ENCODE measurements around the gene RGS19. TPM values are rescaled to one million over a fixed set of nuclear protein-coding genes. Genes with fewer than 3 reads are reported as not detected.
A peak's percentile ranks its signal among the peaks of the same experiment; 100 is the strongest.

The RGS19 gene
- polyA plus RNA-seq, 1 donor (not counting 4 experiments of a cell fraction or from before 2014, with no cell fraction given), result 11.8 TPM

DNA sequence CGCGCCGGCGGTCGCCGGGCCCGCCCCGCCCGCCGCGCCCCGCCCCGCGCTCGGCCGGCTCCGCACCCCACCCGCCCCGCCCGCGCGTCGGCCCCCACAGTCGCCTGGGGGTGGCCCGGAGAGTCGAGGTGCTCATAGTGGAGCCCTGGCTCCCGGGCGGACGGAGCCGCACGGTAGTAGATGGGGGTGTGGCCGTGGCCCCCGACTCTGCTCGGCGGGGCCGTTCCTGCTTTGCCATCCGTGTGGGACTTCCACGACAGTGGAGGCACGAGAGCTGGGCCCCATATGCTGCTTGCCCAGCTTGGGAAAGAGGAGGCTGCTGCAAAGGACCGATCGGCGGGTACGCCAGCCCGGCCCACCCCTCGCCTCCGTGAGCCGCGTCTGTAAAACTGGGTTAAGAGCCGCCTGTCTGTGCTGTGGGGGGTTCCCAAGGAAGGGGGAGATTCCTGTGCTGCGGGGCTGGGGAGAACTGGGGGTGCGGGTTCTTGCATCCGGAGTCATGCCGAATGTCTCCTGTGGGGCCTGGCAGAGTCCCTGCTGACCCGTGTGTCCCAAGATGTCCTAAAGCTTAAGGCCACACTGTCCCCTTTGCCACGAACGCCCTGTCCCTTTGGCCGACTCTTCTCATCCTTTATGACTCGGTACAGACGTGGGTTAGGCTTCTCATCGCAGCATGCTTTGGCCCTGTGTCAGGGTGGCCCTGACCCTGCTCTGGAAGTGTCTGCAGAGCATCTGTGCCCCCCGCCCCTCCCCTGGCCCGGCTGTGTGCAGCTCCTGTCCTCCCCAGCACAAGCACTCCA, 895 bp upstream of the RGS19 start, which contains the start of gene OPRL1:
Gene OPRL1 (plus strand): TSS at position 70 of the 800 bp plus-strand sequence. CDS start 12,639 bp downstream, outside the sequence.
- Histone ChIP-seq H3K27ac (ENCODE audit: control insufficient read depth, insufficient read depth, low read length) (no peak within 1 kb of the TSS), H3K9ac (ENCODE audit: control insufficient read depth, extremely low read depth, insufficient read depth, low read length) (peak within 1 kb of the TSS; percentile 72), H3K4me2 (ENCODE audit: control insufficient read depth, extremely low read depth, insufficient read depth, low read depth, low read length) (peak within 1 kb of the TSS; percentile 97), H3K36me3 (ENCODE audit: control insufficient read depth in 2 of 2, extremely low read depth in 1 of 2, insufficient read depth in 2 of 2, low read length in 2 of 2) (peaks cover 0 to 1% of the 10 kb centered on the region in 2 experiments), H3K9me3 (ENCODE audit: control insufficient read depth, low read depth, low read length) (no peaks in the 10 kb centered on the region), H3K27me3 (ENCODE audit: control insufficient read depth, extremely low read depth, insufficient read depth, low read length) (peaks cover 33% of the 10 kb centered on the region), H4K20me1 (ENCODE audit: control insufficient read depth, extremely low read depth, insufficient read depth, low read length) (no peaks in the 10 kb centered on the region), H3K79me2 (ENCODE audit: control insufficient read depth, insufficient read depth, low read length) (peaks cover 2% of the 10 kb centered on the region), H3K4me1 (ENCODE audit: control insufficient read depth, extremely low read depth, insufficient read depth, low read length) (peaks cover 19% of the 10 kb centered on the region), H3K4me3 (ENCODE audit: control insufficient read depth in 2 of 3, extremely low read depth in 1 of 3, insufficient read depth in 2 of 3, low read depth in 1 of 3, low read length in 3 of 3) (peak within 1 kb of the TSS; percentile 78 to 93 (median 79)), H3K9me1 (ENCODE audit: control insufficient read depth, extremely low read depth, insufficient read depth, low read length) (no peaks in the 10 kb centered on the region), H2AFZ (ENCODE audit: control insufficient read depth, low read length) (peak within 1 kb of the TSS; percentile 30)
- FAIRE-seq, result no peak
- DNase-seq (ENCODE audit: low read depth, low spot score), result no peak
- dilution Hi-C loops (cut with MboI; ENCODE audit: extremely low pct_ligation_motif_present, low sequenced_read_pairs), result no loop called here
- TF ChIP-seq, protein P1, sequence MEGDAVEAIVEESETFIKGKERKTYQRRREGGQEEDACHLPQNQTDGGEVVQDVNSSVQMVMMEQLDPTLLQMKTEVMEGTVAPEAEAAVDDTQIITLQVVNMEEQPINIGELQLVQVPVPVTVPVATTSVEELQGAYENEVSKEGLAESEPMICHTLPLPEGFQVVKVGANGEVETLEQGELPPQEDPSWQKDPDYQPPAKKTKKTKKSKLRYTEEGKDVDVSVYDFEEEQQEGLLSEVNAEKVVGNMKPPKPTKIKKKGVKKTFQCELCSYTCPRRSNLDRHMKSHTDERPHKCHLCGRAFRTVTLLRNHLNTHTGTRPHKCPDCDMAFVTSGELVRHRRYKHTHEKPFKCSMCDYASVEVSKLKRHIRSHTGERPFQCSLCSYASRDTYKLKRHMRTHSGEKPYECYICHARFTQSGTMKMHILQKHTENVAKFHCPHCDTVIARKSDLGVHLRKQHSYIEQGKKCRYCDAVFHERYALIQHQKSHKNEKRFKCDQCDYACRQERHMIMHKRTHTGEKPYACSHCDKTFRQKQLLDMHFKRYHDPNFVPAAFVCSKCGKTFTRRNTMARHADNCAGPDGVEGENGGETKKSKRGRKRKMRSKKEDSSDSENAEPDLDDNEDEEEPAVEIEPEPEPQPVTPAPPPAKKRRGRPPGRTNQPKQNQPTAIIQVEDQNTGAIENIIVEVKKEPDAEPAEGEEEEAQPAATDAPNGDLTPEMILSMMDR (optimal IDR thresholded peaks at IDR 0.05 in 1 of 3, IDR thresholded peaks at IDR 0.05 in 1 of 3, conservative IDR thresholded peaks at IDR 0.05 in 1 of 3; ENCODE audit: extremely low read depth in 1 of 3, insufficient read depth in 2 of 3, low read length in 3 of 3), result no peak
- peak; percentile 41 for TF ChIP-seq EZH2 (IDR thresholded peaks at IDR 0.05; ENCODE audit: low read length)

DNA sequence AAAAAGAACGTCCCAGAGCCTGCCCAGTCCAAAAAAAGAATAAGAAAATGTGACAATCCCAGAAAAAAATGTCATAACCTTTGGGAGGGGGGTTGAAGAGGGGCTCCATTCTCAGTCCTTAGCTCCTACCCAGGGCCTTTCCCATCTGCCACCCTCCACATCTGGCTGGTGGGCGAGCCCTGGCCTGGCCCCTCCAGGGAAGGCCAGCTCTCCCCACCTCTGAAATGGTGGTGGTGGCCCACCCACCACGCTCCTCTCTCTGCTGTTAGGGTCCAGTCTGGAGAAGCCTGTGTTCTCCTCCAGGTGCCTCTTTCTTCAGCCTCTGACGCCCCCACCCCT, 415 bp downstream of the RGS19 start:
- Histone ChIP-seq H4K20me1 (ENCODE audit: control insufficient read depth, extremely low read depth, insufficient read depth, low read length) (no peaks in the 10 kb centered on the region), H3K36me3 (ENCODE audit: control insufficient read depth in 2 of 2, extremely low read depth in 1 of 2, insufficient read depth in 2 of 2, low read length in 2 of 2) (peaks cover 0 to 4% of the 10 kb centered on the region in 2 experiments), H3K4me3 (ENCODE audit: control insufficient read depth in 2 of 3, extremely low read depth in 1 of 3, insufficient read depth in 2 of 3, low read depth in 1 of 3, low read length in 3 of 3) (peak overlapping the region; percentile 78 to 93 (median 79)), H3K4me2 (ENCODE audit: control insufficient read depth, extremely low read depth, insufficient read depth, low read depth, low read length) (peak overlapping the region; percentile 97), H2AFZ (ENCODE audit: control insufficient read depth, low read length) (peak overlapping the region; percentile 8), H3K27ac (ENCODE audit: control insufficient read depth, insufficient read depth, low read length) (no peak overlapping the region), H3K9ac (ENCODE audit: control insufficient read depth, extremely low read depth, insufficient read depth, low read length) (peak overlapping the region; percentile 72), H3K9me1 (ENCODE audit: control insufficient read depth, extremely low read depth, insufficient read depth, low read length) (no peaks in the 10 kb centered on the region), H3K4me1 (ENCODE audit: control insufficient read depth, extremely low read depth, insufficient read depth, low read length) (peaks cover 19% of the 10 kb centered on the region), H3K9me3 (ENCODE audit: control insufficient read depth, low read depth, low read length) (no peaks in the 10 kb centered on the region), H3K27me3 (ENCODE audit: control insufficient read depth, extremely low read depth, insufficient read depth, low read length) (peaks cover 20% of the 10 kb centered on the region), H3K79me2 (ENCODE audit: control insufficient read depth, insufficient read depth, low read length) (peaks cover 2% of the 10 kb centered on the region)
- FAIRE-seq (no peak), DNase-seq (ENCODE audit: low read depth, low spot score) (no peak)
- dilution Hi-C loops (cut with MboI; ENCODE audit: extremely low pct_ligation_motif_present, low sequenced_read_pairs), result no loop called here
- TF ChIP-seq EZH2 (IDR thresholded peaks at IDR 0.05; ENCODE audit: low read length), result no peak
